Measurements from ENCODE around the gene GATB.

Gene GATB

DNA sequence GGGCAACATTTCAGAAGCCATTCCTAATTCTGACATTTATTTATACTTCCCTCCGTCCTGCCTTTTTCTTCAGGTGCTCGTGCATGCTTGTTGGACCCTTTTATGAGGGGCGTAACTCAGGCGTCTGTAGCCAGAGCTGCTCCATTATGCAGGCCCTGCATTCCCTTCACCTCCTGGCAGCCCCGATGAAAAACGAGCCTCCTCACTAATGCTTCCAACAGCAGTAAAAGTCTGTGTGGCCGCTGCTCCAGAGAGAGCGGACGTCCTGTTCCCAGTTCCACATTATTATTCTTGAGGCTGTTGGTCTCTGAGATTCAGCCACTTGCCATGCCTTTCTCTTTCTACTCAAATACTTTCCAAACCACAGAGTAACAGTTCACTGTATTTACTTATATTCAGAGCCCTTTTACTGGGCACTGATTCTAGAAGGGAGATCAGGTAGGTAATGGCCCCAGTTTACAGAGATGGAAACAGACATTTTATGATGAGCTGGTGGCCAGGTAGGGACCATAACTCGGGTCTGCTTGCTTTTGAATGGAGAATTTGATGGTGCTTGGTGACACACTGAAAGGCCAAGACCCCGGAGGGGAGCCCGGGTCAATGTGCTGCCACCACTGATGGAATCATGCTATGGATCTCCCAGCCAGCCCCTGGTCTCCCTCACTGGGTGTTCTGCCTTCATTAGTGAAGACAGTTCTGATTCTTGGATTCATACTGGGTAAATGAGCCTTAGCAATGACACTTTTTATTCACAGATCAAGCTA, 101.0 kb downstream of the GATB start:
- DNase-seq = no peak
- H3K4me1 ChIP-seq (ENCODE audit: control insufficient read depth, insufficient read depth, low read length, poor library complexity, severe bottlenecking) = no peaks in the 10 kb centered on the region
- H3K27ac ChIP-seq (ENCODE audit: insufficient read depth, low read length, poor library complexity, severe bottlenecking) = no peak overlapping the region
- H3K27me3 ChIP-seq (replicated peaks; ENCODE audit: control insufficient read depth, insufficient read depth, low read length, poor library complexity, severe bottlenecking) = no peaks in the 10 kb centered on the region
- no peak overlapping the region for H3K4me3 ChIP-seq (ENCODE audit: insufficient read depth, low read depth, low read length, poor library complexity, severe bottlenecking)
- H3K9me3 ChIP-seq (ENCODE audit: control insufficient read depth, low read length) = no peaks in the 10 kb centered on the region
- no peaks in the 10 kb centered on the region for H3K36me3 ChIP-seq (ENCODE audit: control insufficient read depth, insufficient read depth, low read length)

DNA sequence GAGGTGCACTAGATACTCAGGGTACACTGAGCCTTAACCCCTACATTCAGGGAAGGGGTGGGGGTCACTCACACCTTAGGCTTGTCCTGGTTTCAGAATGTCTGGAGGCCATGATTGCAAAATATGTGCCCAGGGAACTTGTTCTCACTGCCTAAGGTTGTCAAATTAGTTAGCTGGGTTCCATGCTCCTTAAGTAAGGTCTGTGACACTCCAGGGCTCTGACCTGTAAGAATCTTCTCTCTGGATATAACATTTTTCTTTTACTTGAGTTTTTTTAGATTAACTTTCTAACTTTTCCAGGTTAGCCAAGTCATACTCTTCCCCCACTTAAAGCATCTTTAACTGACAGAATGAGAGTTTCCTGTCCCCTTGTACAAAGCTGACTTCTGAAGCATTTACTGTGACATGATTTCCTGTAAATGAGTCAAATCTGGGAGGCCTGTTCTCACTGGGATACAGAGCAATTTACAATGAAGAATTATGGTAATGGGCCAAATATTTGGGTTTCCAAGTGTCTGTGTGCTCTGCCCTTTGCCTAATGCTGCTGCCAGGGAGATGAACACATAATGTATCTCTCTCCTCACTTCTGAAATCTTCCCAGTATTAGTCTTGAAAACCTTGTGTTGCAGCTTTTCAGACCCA, 101.7 kb downstream of the GATB start:
- Histone ChIP-seq H3K4me3 (ENCODE audit: insufficient read depth, low read depth, low read length, poor library complexity, severe bottlenecking) (no peak overlapping the region), H3K36me3 (ENCODE audit: control insufficient read depth, insufficient read depth, low read length) (no peaks in the 10 kb centered on the region), H3K27me3 (replicated peaks; ENCODE audit: control insufficient read depth, insufficient read depth, low read length, poor library complexity, severe bottlenecking) (no peaks in the 10 kb centered on the region), H3K27ac (ENCODE audit: insufficient read depth, low read length, poor library complexity, severe bottlenecking) (no peak overlapping the region), H3K9me3 (ENCODE audit: control insufficient read depth, low read length) (no peaks in the 10 kb centered on the region), H3K4me1 (ENCODE audit: control insufficient read depth, insufficient read depth, low read length, poor library complexity, severe bottlenecking) (no peaks in the 10 kb centered on the region)
- no peak for DNase-seq

DNA sequence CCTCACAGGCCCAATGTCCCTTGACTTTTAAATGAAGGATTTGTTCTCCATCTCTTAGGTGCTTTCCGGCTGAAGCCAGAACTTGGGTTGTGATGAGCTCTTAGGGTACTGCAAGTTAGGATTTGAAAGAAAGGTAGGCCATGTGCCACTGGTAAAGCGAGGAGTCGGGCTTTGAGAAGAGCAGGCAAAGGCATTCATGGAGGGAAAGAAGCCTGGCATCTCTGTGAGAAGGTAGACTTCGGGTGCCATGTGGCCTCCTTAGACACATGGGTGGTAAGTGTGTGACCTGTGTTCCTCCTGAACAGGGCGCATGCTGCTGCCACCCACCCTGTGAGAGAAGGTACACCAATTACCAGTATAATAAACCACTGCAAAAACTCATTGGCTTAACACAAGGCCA, 102.9 kb downstream of the GATB start:
- no peak for DNase-seq
- H3K36me3 ChIP-seq (ENCODE audit: control insufficient read depth, insufficient read depth, low read length) = no peaks in the 10 kb centered on the region
- no peaks in the 10 kb centered on the region for H3K27me3 ChIP-seq (replicated peaks; ENCODE audit: control insufficient read depth, insufficient read depth, low read length, poor library complexity, severe bottlenecking)
- no peak overlapping the region for H3K4me3 ChIP-seq (ENCODE audit: insufficient read depth, low read depth, low read length, poor library complexity, severe bottlenecking)
- H3K9me3 ChIP-seq (ENCODE audit: control insufficient read depth, low read length) = no peaks in the 10 kb centered on the region
- H3K4me1 ChIP-seq (ENCODE audit: control insufficient read depth, insufficient read depth, low read length, poor library complexity, severe bottlenecking) = no peaks in the 10 kb centered on the region
- H3K27ac ChIP-seq (ENCODE audit: insufficient read depth, low read length, poor library complexity, severe bottlenecking) = no peak overlapping the region

DNA sequence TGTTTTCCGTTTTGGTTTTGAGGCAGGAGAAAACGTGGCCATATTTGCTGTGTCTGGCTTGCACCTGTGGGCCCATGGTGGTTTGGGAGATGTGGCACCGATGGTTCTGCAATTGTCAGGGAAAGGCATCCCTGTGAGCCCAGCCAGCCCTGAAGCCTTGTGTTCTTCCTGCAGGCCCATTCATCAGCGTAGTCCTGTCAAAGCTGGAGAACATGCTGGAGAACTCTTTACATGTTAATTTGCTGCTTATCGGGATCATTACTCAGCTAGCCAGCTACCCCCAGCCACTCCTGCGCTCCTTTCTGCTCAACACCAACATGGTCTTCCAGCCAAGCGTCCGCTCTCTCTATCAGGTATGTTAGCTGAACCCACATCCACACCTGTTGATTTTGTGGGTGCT, 104.7 kb downstream of the GATB start:
- H3K36me3 ChIP-seq (ENCODE audit: control insufficient read depth, insufficient read depth, low read length) = no peaks in the 10 kb centered on the region
- no peak overlapping the region for H3K27ac ChIP-seq (ENCODE audit: insufficient read depth, low read length, poor library complexity, severe bottlenecking)
- no peaks in the 10 kb centered on the region for H3K9me3 ChIP-seq (ENCODE audit: control insufficient read depth, low read length)
- no peak overlapping the region for H3K4me3 ChIP-seq (ENCODE audit: insufficient read depth, low read depth, low read length, poor library complexity, severe bottlenecking)
- H3K27me3 ChIP-seq (replicated peaks; ENCODE audit: control insufficient read depth, insufficient read depth, low read length, poor library complexity, severe bottlenecking) = no peaks in the 10 kb centered on the region
- no peak for DNase-seq
- H3K4me1 ChIP-seq (ENCODE audit: control insufficient read depth, insufficient read depth, low read length, poor library complexity, severe bottlenecking) = no peaks in the 10 kb centered on the region

DNA sequence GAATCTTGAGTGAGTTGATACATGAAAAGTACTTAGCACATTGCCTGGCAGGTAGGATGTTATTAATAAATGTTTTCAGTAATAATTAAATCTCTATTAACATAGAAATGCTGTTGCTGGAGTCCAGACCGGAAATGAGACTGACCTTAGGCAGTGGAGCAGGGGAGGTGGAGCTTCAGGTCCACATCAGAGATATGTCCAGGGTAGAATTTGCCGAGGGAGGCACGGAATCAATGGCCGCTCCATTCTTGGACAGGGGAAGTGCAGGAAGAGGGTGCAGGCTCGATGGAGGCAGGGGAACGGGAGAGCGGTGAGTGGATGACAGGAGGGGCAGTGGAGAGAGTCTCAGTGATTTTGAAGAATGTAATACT, 107.3 kb downstream of the GATB start:
- Histone ChIP-seq H3K4me3 (ENCODE audit: insufficient read depth, low read depth, low read length, poor library complexity, severe bottlenecking) (no peak overlapping the region), H3K9me3 (ENCODE audit: control insufficient read depth, low read length) (no peaks in the 10 kb centered on the region), H3K27me3 (replicated peaks; ENCODE audit: control insufficient read depth, insufficient read depth, low read length, poor library complexity, severe bottlenecking) (no peaks in the 10 kb centered on the region), H3K27ac (ENCODE audit: insufficient read depth, low read length, poor library complexity, severe bottlenecking) (no peak overlapping the region), H3K4me1 (ENCODE audit: control insufficient read depth, insufficient read depth, low read length, poor library complexity, severe bottlenecking) (no peaks in the 10 kb centered on the region), H3K36me3 (ENCODE audit: control insufficient read depth, insufficient read depth, low read length) (no peaks in the 10 kb centered on the region)
- DNase-seq = no peak

DNA sequence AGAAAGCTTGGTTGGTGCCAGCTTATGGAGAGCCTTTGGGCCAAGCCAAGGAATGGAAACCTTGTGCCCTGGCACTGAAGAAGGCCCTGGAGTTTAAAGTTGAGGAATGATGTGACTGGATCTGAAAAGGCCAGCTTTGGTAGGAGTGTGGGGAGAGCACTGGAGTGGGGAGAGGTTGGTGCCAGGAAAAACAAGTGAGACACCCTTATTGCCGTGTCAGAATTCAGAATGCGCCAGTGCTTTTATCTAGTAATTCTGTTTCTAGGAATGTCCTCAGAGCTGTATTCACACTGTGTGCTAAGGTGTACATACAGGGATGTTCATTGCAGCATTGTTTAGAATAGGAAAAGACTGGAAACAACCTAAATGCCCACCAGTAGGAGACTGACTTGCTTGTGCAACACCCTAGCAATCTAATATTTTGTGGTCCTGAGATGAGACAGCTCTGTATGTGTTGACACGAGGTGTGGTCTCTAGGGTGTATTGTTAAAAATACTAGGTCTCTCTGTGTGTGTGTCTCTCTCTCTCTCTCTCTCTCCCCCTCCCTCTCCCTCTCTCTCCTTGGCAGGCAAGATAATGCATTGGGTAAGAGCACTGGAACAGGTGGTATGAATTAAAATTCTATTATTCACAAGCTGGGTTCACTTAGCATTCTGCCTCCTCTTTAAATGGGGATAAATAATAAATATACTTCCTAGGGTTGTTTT, 107.8 kb downstream of the GATB start:
- H3K4me1 ChIP-seq (ENCODE audit: control insufficient read depth, insufficient read depth, low read length, poor library complexity, severe bottlenecking) = no peaks in the 10 kb centered on the region
- H3K36me3 ChIP-seq (ENCODE audit: control insufficient read depth, insufficient read depth, low read length) = no peaks in the 10 kb centered on the region
- no peak overlapping the region for H3K27ac ChIP-seq (ENCODE audit: insufficient read depth, low read length, poor library complexity, severe bottlenecking)
- no peak overlapping the region for H3K4me3 ChIP-seq (ENCODE audit: insufficient read depth, low read depth, low read length, poor library complexity, severe bottlenecking)
- H3K9me3 ChIP-seq (ENCODE audit: control insufficient read depth, low read length) = no peaks in the 10 kb centered on the region
- H3K27me3 ChIP-seq (replicated peaks; ENCODE audit: control insufficient read depth, insufficient read depth, low read length, poor library complexity, severe bottlenecking) = no peaks in the 10 kb centered on the region
- DNase-seq = no peak

DNA sequence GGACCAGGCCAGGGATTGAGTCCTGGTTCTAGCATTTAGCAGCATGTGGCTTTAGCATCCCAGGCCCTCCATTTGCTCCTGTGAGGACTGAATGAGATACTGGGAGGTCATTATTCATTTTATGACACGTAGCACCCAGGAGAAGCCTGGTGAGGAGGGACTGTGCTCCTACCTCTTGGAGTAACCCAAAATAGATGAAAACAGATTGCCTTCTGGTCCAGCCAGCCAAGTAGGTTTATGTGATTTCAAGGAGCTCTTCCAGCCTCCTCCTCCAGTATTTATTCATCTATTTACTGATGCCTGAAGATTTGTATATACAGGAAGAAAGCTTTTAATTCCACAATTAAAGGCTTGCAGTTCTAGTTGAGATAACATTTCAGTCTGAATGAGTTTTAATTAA, 109.3 kb downstream of the GATB start:
- DNase-seq = no peak
- Histone ChIP-seq H3K27me3 (replicated peaks; ENCODE audit: control insufficient read depth, insufficient read depth, low read length, poor library complexity, severe bottlenecking) (no peaks in the 10 kb centered on the region), H3K9me3 (ENCODE audit: control insufficient read depth, low read length) (no peaks in the 10 kb centered on the region), H3K27ac (ENCODE audit: insufficient read depth, low read length, poor library complexity, severe bottlenecking) (no peak overlapping the region), H3K36me3 (ENCODE audit: control insufficient read depth, insufficient read depth, low read length) (no peaks in the 10 kb centered on the region), H3K4me1 (ENCODE audit: control insufficient read depth, insufficient read depth, low read length, poor library complexity, severe bottlenecking) (no peaks in the 10 kb centered on the region), H3K4me3 (ENCODE audit: insufficient read depth, low read depth, low read length, poor library complexity, severe bottlenecking) (no peak overlapping the region)

DNA sequence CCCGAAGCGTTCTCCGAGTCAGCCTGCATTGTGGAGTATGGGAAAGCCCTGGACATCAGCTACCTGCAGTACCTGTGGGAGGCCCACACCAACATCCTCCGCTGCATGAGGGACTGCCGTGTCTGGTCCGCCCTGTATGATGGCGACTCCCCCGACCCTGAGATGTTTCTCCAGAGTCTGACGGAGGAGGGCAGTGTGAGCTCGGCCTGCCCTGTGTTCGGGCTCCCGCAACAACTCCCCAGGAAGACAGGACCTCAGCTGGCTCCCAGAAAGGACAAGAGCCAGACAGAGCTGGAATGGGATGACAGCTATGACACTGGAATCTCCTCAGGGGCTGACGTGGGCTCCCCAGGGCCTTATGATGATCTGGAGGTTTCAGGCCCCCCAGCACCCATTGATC, 111.3 kb downstream of the GATB start:
- Histone ChIP-seq H3K27me3 (replicated peaks; ENCODE audit: control insufficient read depth, insufficient read depth, low read length, poor library complexity, severe bottlenecking) (no peaks in the 10 kb centered on the region), H3K27ac (ENCODE audit: insufficient read depth, low read length, poor library complexity, severe bottlenecking) (no peak overlapping the region), H3K4me3 (ENCODE audit: insufficient read depth, low read depth, low read length, poor library complexity, severe bottlenecking) (no peak overlapping the region), H3K9me3 (ENCODE audit: control insufficient read depth, low read length) (no peaks in the 10 kb centered on the region), H3K4me1 (ENCODE audit: control insufficient read depth, insufficient read depth, low read length, poor library complexity, severe bottlenecking) (no peaks in the 10 kb centered on the region), H3K36me3 (ENCODE audit: control insufficient read depth, insufficient read depth, low read length) (no peaks in the 10 kb centered on the region)
- no peak for DNase-seq

DNA sequence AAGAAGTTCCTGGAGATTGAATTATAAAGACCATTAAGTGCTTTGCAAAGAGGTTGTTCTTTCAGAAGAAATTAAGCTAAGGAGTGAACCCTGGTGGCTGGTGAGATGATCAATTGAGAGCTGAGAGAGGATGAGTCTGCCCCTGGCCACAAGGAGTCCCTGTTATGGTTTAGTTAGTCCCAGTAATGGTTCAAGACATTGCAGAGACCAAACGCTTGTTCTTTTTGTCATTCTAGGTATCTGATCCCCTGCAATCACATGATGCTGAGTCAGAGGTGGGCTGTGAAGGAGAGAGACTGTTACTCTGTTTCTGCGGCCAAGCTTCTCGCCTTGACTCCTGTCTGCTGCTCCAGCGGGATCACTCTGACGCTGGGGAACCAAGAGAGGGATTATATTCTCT, 114.5 kb downstream of the GATB start:
- Histone ChIP-seq H3K4me3 (ENCODE audit: insufficient read depth, low read depth, low read length, poor library complexity, severe bottlenecking) (no peak overlapping the region), H3K9me3 (ENCODE audit: control insufficient read depth, low read length) (no peaks in the 10 kb centered on the region), H3K36me3 (ENCODE audit: control insufficient read depth, insufficient read depth, low read length) (no peaks in the 10 kb centered on the region), H3K27me3 (replicated peaks; ENCODE audit: control insufficient read depth, insufficient read depth, low read length, poor library complexity, severe bottlenecking) (no peaks in the 10 kb centered on the region), H3K4me1 (ENCODE audit: control insufficient read depth, insufficient read depth, low read length, poor library complexity, severe bottlenecking) (no peaks in the 10 kb centered on the region), H3K27ac (ENCODE audit: insufficient read depth, low read length, poor library complexity, severe bottlenecking) (no peak overlapping the region)
- no peak for DNase-seq

DNA sequence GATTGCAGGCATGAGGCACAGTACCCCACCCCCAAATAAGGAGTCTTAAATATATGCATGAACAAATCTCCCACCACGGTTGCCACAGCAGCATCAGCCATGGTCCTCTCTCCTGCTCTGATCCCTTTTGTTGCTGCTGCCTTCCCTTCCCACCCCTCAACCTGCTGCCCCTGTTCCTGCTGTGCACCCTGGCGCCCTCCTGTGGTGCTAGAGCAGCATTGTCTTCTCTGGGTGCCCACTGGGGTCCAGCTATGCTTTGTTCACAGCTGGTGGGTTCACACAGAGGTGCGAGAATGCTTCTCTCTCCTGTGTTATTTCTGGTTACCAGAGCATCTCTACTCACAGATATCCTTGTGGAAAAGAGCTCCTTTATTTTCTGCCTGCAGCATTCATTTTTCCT, 116.2 kb downstream of the GATB start:
- no peak overlapping the region for H3K4me3 ChIP-seq (ENCODE audit: insufficient read depth, low read depth, low read length, poor library complexity, severe bottlenecking)
- no peaks in the 10 kb centered on the region for H3K4me1 ChIP-seq (ENCODE audit: control insufficient read depth, insufficient read depth, low read length, poor library complexity, severe bottlenecking)
- no peaks in the 10 kb centered on the region for H3K27me3 ChIP-seq (replicated peaks; ENCODE audit: control insufficient read depth, insufficient read depth, low read length, poor library complexity, severe bottlenecking)
- H3K36me3 ChIP-seq (ENCODE audit: control insufficient read depth, insufficient read depth, low read length) = no peaks in the 10 kb centered on the region
- no peak for DNase-seq
- no peak overlapping the region for H3K27ac ChIP-seq (ENCODE audit: insufficient read depth, low read length, poor library complexity, severe bottlenecking)
- H3K9me3 ChIP-seq (ENCODE audit: control insufficient read depth, low read length) = no peaks in the 10 kb centered on the region
